PC-9 (cell line): ENCODE results near the gene ITSN2.

Source experiments
- CTCF ChIP-seq: fragments of 200-600 bp; sonication (generic); conservative IDR thresholded peaks from 2 replicates; pipeline ENCODE4 v1.6.1; 2017; ENCODE audit warnings: mixed run types, antibody characterized with exemption, mild to moderate bottlenecking, moderate library complexity
- EZH2 ChIP-seq: fragments of 200-600 bp; sonication (generic); IDR thresholded peaks from 2 replicates; pipeline ENCODE4 v1.8.0; 2017; ENCODE audit warnings: antibody characterized with exemption, low read depth

DNA sequence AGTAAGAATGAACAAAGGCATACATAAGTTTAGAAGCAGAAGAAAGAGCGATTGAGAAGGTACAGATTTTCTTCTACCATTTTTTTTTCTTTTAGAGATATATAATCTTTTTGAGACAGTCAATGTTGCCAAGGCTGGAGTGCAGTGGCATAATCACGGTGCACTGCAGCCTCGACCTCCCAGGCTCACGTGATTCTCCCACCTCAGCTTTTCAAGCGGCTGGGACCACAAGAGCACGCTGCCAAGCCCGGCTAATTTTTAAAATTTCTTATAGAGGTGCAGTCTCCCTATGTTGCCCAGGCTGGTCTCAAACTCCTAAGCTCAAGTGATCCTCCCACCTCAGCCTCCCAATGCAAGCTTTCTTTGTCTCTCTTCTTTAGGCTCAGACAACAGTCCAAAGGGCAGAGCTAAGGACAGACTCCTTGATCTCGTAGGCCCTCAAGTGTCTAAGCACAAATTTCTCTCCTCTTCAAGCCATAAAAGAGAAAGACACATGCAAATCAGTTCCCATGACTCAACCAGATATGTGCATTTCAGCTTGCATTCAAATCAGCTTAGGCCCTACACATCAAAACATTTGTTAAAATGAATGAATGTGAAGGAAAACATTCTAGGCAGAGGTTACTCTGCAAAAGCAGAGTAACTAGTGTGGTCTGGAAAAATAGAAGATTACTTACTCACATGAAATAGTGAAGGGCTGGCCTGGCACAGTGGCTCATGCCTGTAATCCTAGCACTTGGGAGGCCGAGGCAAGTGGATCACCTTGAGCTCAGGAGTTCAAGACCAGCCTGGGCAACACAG lies 18.0 kb downstream of the ITSN2 start:
- TF ChIP-seq CTCF (no peak), EZH2 (no peak)
